Skeletal muscle cell (primary cell): ENCODE results near the gene TECPR1.

Experiments
- DNase-seq: peaks from one replicate; pipeline ENCODE4 v3.0.0-alpha.2; 2010; ENCODE audit warnings: low read depth
- H3K4me3 ChIP-seq: 2 replicates; pipeline ENCODE4 v1.5.1; 2011; ENCODE audit warnings: low read depth, mild to moderate bottlenecking, control low read depth, low read length, moderate library complexity

The TECPR1 gene

GRCh38 chr7:98284335-98285036 is 32.5 kb upstream of the TECPR1 start:
- H3K4me3 ChIP-seq: peak overlapping the region; percentile 89
- DNase-seq: no peak

GRCh38 chr7:98283887-98284222 is 31.8 kb upstream of the TECPR1 start:
- peak overlapping the region; percentile 89 for H3K4me3 ChIP-seq
- no peak for DNase-seq

- DNase-seq: no peak
- peak overlapping the region; percentile 89 for H3K4me3 ChIP-seq
Measured at GRCh38 chr7:98283127-98283886, 31.3 kb upstream of the TECPR1 start.

- H3K4me3 ChIP-seq: peak overlapping the region; percentile 89
- no peak for DNase-seq
Measured at GRCh38 chr7:98282703-98283102, 30.7 kb upstream of the TECPR1 start.

GRCh38 chr7:98281757-98282606 is 29.9 kb upstream of the TECPR1 start:
- peak overlapping the region; percentile 89 for H3K4me3 ChIP-seq
- DNase-seq: no peak

- DNase-seq: peak; percentile 57
Measured at GRCh38 chr7:98280791-98281756, 29.0 kb upstream of the TECPR1 start, which contains the start of gene BRI3. Gene BRI3 (plus strand): TSS chr7:98281686. CDS start chr7:98281796, 110 bp downstream.

GRCh38 chr7:98280296-98280695 is 28.3 kb upstream of the TECPR1 start:
- no peak overlapping the region for H3K4me3 ChIP-seq
- DNase-seq: no peak

More at GRCh38 chr7:98280791-98281756, 29.0 kb upstream of the TECPR1 start, which contains the start of gene BRI3:
- peak within 1 kb of the TSS; percentile 89 for H3K4me3 ChIP-seq

- no peak for DNase-seq
- no peak overlapping the region for H3K4me3 ChIP-seq
Measured at GRCh38 chr7:98278936-98279335, 26.9 kb upstream of the TECPR1 start.

- no peak for DNase-seq
- H3K4me3 ChIP-seq: no peak overlapping the region
Measured at GRCh38 chr7:98278408-98278807, 26.4 kb upstream of the TECPR1 start.

- no peak for DNase-seq
- H3K4me3 ChIP-seq: no peak overlapping the region
Measured at GRCh38 chr7:98276241-98276761, 24.3 kb upstream of the TECPR1 start.

- H3K4me3 ChIP-seq: no peak overlapping the region
- DNase-seq: no peak
Measured at GRCh38 chr7:98267303-98267702, 15.3 kb upstream of the TECPR1 start.

- no peak for DNase-seq
Measured at GRCh38 chr7:98266840-98267239, 14.8 kb upstream of the TECPR1 start.

GRCh38 chr7:98265841-98266271 is 13.8 kb upstream of the TECPR1 start:
- no peak overlapping the region for H3K4me3 ChIP-seq
- no peak for DNase-seq

More at GRCh38 chr7:98266840-98267239, 14.8 kb upstream of the TECPR1 start:
- no peak overlapping the region for H3K4me3 ChIP-seq

- DNase-seq: no peak
- H3K4me3 ChIP-seq: no peak overlapping the region
Measured at GRCh38 chr7:98257701-98258100, 5.7 kb upstream of the TECPR1 start.

GRCh38 chr7:98256431-98256830 is 4.4 kb upstream of the TECPR1 start:
- H3K4me3 ChIP-seq: no peak overlapping the region
- DNase-seq: no peak

- no peak for DNase-seq
- no peak overlapping the region for H3K4me3 ChIP-seq
Measured at GRCh38 chr7:98254951-98255610, 3.0 kb upstream of the TECPR1 start.

GRCh38 chr7:98254516-98254915 is 2.5 kb upstream of the TECPR1 start:
- no peak overlapping the region for H3K4me3 ChIP-seq
- no peak for DNase-seq

- H3K4me3 ChIP-seq: peak overlapping the region; percentile 92
- no peak for DNase-seq
Measured at GRCh38 chr7:98252425-98253054, 508 bp upstream of the TECPR1 start.
